Ascending aorta (tissue), 2 donors: Measurements from ENCODE around the gene NUDT9. TPM values are rescaled to one million over a fixed set of nuclear protein-coding genes. Genes with fewer than 3 reads are reported as not detected.
"Not testable (repeated sequence)": the region's sequence is repeated elsewhere in the genome, so short reads cannot be mapped to it uniquely, and the experiment has no call there.

Experiments used
- DNase-seq, 2 donors: peaks; one replicate each; pipeline ENCODE4 v3.0.0-alpha.2; 2019; ENCODE audit warnings: low spot score in 2 of 2
- H3K27ac ChIP-seq, 2 donors: fragments of 200-600 bp; sonication (generic); one replicate each; pipeline ENCODE4 v1.5.1; 2016 to 2017; ENCODE audit warnings: mild to moderate bottlenecking in 1 of 2
- H3K27me3 ChIP-seq: fragments of 200-600 bp; sonication (generic); one replicate; pipeline ENCODE4 v1.5.1; 2017
- H3K36me3 ChIP-seq, 2 donors: fragments of 200-600 bp; sonication (generic); one replicate each; pipeline ENCODE4 v1.5.1; 2016
- H3K4me1 ChIP-seq, 2 donors: fragments of 200-600 bp; sonication (generic); one replicate each; pipeline ENCODE4 v1.5.1; 2016 to 2017; ENCODE audit warnings: mild to moderate bottlenecking in 1 of 2
- H3K4me3 ChIP-seq, 2 donors: fragments of 200-600 bp; sonication (generic); one replicate each; pipeline ENCODE4 v1.5.1; 2016 to 2017; ENCODE audit warnings: mild to moderate bottlenecking in 1 of 2
- H3K9me3 ChIP-seq, 2 donors: fragments of 200-600 bp; sonication (generic); one replicate each; pipeline ENCODE4 v1.5.1; 2016
- CTCF ChIP-seq, 3 experiments: fragments of 200-600 bp in 2 of 3; fragments of 450-650 bp in 1 of 3; sonication (generic) in 2 of 3; IDR thresholded peaks; one replicate each; pipeline ENCODE4 v1.5.1; 2016 to 2019; ENCODE audit warnings: antibody characterized with exemption in 3 of 3, mild to moderate bottlenecking in 1 of 3, moderate library complexity in 1 of 3
- intact Hi-C: fragments of 100-400 bp; cut with DNase I; formaldehyde crosslinking; loops from one replicate; pipeline ENCODE4 v1.15.1; 2023
- total RNA-seq: library from RNA; depleted of rRNA; stranded (reverse); fragments of >200 nt; gene quantifications from one replicate; pipeline ENCODE4 v1.1.0, GENCODE V29; 2016

The NUDT9 gene
- total RNA-seq = 35.9 TPM

- peak; percentile 92 to 97 for DNase-seq
- H3K27me3 ChIP-seq = no peaks in the 10 kb centered on the region
- TF ChIP-seq CTCF (IDR thresholded peaks at IDR 0.05) = no peak
- H3K4me1 ChIP-seq = peaks cover 2 to 22% of the 10 kb centered on the region in 2 donors
- intact Hi-C loops = loop anchor here (1.0 kb wide), 1 partner anchor 31 kb away; the partner anchor contains the start of gene HSD17B11
- no peaks in the 10 kb centered on the region for H3K9me3 ChIP-seq
- peak within 1 kb of the TSS; percentile 87 to 95 for H3K27ac ChIP-seq
- no peaks in the 10 kb centered on the region for H3K36me3 ChIP-seq
- H3K4me3 ChIP-seq = peak within 1 kb of the TSS; percentile 74 to 80
Observed at GRCh38 chr4:87422104-87423052, at the start of gene NUDT9. NUDT9 (plus strand) TSS chr4:87422573; CDS start chr4:87422906, 333 bp downstream.

GRCh38 chr4:87375719-87376291 is 46.6 kb upstream of the NUDT9 start:
- intact Hi-C loops = loop anchor here (1.0 kb wide), 2 partner anchors 89 to 473 kb away; no protein-coding TSS in a partner anchor
- Histone ChIP-seq H3K27ac (peak overlapping the region in 1 of 2 donors; percentile 2), H3K36me3 (peaks cover 29% of the 10 kb centered on the region in 2 donors), H3K4me1 (peaks cover 0 to 4% of the 10 kb centered on the region in 2 donors), H3K27me3 (no peaks in the 10 kb centered on the region), H3K4me3 (no peak overlapping the region), H3K9me3 (no peaks in the 10 kb centered on the region)
- peak; percentile 60 to 72 (median 70) for TF ChIP-seq CTCF (IDR thresholded peaks at IDR 0.05)
- DNase-seq = no peak

GRCh38 chr4:87377816-87378215 is 44.6 kb upstream of the NUDT9 start:
- H3K27me3 ChIP-seq = no peaks in the 10 kb centered on the region
- H3K9me3 ChIP-seq = no peaks in the 10 kb centered on the region
- H3K4me1 ChIP-seq = peaks cover 0 to 4% of the 10 kb centered on the region in 2 donors
- no peak for TF ChIP-seq CTCF (IDR thresholded peaks at IDR 0.05)
- intact Hi-C loops = no loop called here
- no peak for DNase-seq
- H3K4me3 ChIP-seq = no peak overlapping the region
- peaks cover 21 to 23% of the 10 kb centered on the region in 2 donors for H3K36me3 ChIP-seq
- H3K27ac ChIP-seq = no peak overlapping the region

GRCh38 chr4:87382116-87382515 is 40.3 kb upstream of the NUDT9 start:
- peaks cover 0 to 9% of the 10 kb centered on the region in 2 donors for H3K9me3 ChIP-seq
- H3K4me3 ChIP-seq = no peak overlapping the region
- no peak for TF ChIP-seq CTCF (IDR thresholded peaks at IDR 0.05)
- H3K36me3 ChIP-seq = peaks cover 9 to 11% of the 10 kb centered on the region in 2 donors
- no peaks in the 10 kb centered on the region for H3K4me1 ChIP-seq
- H3K27ac ChIP-seq = no peak overlapping the region
- intact Hi-C loops = no loop called here
- DNase-seq = no peak
- H3K27me3 ChIP-seq = no peaks in the 10 kb centered on the region

- Histone ChIP-seq H3K4me3 (no peak overlapping the region), H3K4me1 (no peaks in the 10 kb centered on the region), H3K36me3 (peaks cover 9 to 11% of the 10 kb centered on the region in 2 donors), H3K27me3 (no peaks in the 10 kb centered on the region), H3K9me3 (peaks cover 0 to 14% of the 10 kb centered on the region in 2 donors), H3K27ac (peak overlapping the region in 1 of 2 donors; percentile 6)
- intact Hi-C loops = no loop called here
- DNase-seq = no peak
- TF ChIP-seq CTCF (IDR thresholded peaks at IDR 0.05) = no peak
Observed at GRCh38 chr4:87382931-87383330, 39.4 kb upstream of the NUDT9 start.

- H3K4me1 ChIP-seq, H3K27me3 ChIP-seq, H3K36me3 ChIP-seq, intact Hi-C loops, DNase-seq, H3K27ac ChIP-seq, H3K4me3 ChIP-seq: not testable (repeated sequence)
- peaks cover 0 to 14% of the 10 kb centered on the region in 2 donors for H3K9me3 ChIP-seq
Observed at GRCh38 chr4:87384466-87385132, 37.8 kb upstream of the NUDT9 start.
